Testis (tissue), 2 donors: ENCODE results near the gene LMBRD2.

Source experiments
- POLR2A ChIP-seq: fragments of 450-650 bp; IDR thresholded peaks from one replicate; pipeline ENCODE4 v1.6.1; 2017; ENCODE audit warnings: antibody characterized with exemption, mild to moderate bottlenecking, moderate library complexity
- TF ChIP-seq, protein P1 (sequence below), 3 experiments: fragments of 450-650 bp in 2 of 3; fragments of 200-600 bp in 1 of 3; sonication (generic) in 1 of 3; IDR thresholded peaks; one replicate each; pipeline ENCODE4 v1.5.1; 2016 to 2019; ENCODE audit warnings: antibody characterized with exemption in 3 of 3, mild to moderate bottlenecking in 2 of 3, moderate library complexity in 1 of 3

GRCh38 chr5:36111238-36111637, 40.4 kb downstream of the LMBRD2 start:
- no peak for TF ChIP-seq POLR2A
- TF ChIP-seq, protein P1, sequence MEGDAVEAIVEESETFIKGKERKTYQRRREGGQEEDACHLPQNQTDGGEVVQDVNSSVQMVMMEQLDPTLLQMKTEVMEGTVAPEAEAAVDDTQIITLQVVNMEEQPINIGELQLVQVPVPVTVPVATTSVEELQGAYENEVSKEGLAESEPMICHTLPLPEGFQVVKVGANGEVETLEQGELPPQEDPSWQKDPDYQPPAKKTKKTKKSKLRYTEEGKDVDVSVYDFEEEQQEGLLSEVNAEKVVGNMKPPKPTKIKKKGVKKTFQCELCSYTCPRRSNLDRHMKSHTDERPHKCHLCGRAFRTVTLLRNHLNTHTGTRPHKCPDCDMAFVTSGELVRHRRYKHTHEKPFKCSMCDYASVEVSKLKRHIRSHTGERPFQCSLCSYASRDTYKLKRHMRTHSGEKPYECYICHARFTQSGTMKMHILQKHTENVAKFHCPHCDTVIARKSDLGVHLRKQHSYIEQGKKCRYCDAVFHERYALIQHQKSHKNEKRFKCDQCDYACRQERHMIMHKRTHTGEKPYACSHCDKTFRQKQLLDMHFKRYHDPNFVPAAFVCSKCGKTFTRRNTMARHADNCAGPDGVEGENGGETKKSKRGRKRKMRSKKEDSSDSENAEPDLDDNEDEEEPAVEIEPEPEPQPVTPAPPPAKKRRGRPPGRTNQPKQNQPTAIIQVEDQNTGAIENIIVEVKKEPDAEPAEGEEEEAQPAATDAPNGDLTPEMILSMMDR (IDR thresholded peaks at IDR 0.05) = no peak
